GM18867 (cell line): ENCODE data around the gene ENOX1.
A peak's percentile ranks its signal among the peaks of the same experiment; 100 is the strongest.

Experiments
- ATAC-seq: cut with Tn5 transposase; IDR thresholded peaks from one replicate; pipeline ENCODE4 v1.9.1; 2021; ENCODE audit warnings: mild to moderate bottlenecking, moderate library complexity; ENCODE audit not compliant: unreplicated experiment

Gene ENOX1

DNA sequence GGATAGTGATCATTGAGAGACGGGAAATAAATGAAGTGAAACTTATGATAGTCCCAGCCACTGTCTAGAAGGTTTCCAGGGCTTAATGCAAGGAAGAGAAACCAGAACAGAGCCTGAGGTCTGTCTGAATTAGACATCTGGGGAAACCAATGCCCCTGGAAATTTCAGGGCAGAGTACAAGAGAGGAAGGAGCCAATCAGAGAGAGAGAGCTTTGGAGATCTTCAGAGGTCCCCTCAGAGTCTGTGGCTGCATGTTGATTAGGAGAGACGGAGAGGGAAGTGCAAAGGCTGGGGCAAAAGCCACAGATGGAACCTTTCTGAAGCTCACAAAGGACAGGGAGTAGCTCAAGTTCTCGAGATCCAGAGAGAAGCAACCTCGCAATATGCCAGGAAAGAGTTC is 385.4 kb downstream of the ENOX1 start:
- ATAC-seq: no peak

GRCh38 chr13:43397111-43397510 is 389.7 kb downstream of the ENOX1 start:
- no peak for ATAC-seq

DNA sequence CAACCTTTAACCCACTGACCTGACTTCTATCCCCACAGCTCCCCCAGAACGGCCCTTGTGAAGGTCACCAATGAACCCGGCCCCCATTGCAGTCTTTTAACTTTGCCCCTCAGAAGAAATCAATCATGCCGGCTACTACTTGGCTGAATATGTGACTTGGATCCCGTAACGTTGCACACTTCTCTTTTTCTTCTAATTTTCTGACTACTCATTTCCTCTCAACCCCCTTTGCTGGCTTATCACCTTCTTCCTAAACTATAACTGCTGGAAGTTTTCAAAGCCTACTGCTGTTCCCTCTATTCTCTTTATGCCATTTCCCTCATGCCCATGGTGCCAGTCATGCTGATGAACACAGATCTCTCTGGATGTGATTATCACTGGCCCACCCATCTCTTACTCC is 395.7 kb downstream of the ENOX1 start:
- ATAC-seq: peak; percentile 13

GRCh38 chr13:43390619-43391018 is 396.2 kb downstream of the ENOX1 start:
- peak; percentile 63 for ATAC-seq

GRCh38 chr13:43389983-43390382 is 396.8 kb downstream of the ENOX1 start:
- ATAC-seq: peak; percentile 23

- no peak for ATAC-seq
Measured at GRCh38 chr13:43389573-43389972, 397.2 kb downstream of the ENOX1 start.

- no peak for ATAC-seq
Measured at GRCh38 chr13:43388282-43389034, 398.3 kb downstream of the ENOX1 start.

GRCh38 chr13:43387880-43388279 is 398.9 kb downstream of the ENOX1 start:
- no peak for ATAC-seq

- ATAC-seq: no peak
Measured at GRCh38 chr13:43383498-43384165, 403.1 kb downstream of the ENOX1 start.

- ATAC-seq: no peak
Measured at GRCh38 chr13:43379738-43380137, 407.0 kb downstream of the ENOX1 start.

DNA sequence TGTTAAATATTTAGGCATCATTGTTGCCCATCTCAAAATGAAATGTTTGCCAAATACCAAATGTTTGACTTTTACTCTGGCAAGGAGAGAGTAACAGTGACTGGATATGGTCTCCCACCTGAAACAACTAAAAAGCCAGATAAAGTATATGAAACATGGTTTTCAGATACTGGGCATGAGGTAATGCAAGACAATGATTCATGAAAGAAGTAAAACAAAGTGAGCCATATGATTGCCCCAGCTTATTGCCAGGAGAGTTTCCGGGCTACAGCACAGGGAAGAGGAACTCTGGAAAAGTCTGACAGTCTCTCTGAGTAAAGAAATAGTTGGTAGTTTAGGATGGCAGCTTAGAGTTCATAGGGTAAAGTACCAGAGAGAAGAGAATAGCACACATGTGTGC is 408.8 kb downstream of the ENOX1 start:
- ATAC-seq: no peak

GRCh38 chr13:43377149-43377548 is 409.6 kb downstream of the ENOX1 start:
- no peak for ATAC-seq

- no peak for ATAC-seq
Measured at GRCh38 chr13:43376596-43376995, 410.2 kb downstream of the ENOX1 start.

DNA sequence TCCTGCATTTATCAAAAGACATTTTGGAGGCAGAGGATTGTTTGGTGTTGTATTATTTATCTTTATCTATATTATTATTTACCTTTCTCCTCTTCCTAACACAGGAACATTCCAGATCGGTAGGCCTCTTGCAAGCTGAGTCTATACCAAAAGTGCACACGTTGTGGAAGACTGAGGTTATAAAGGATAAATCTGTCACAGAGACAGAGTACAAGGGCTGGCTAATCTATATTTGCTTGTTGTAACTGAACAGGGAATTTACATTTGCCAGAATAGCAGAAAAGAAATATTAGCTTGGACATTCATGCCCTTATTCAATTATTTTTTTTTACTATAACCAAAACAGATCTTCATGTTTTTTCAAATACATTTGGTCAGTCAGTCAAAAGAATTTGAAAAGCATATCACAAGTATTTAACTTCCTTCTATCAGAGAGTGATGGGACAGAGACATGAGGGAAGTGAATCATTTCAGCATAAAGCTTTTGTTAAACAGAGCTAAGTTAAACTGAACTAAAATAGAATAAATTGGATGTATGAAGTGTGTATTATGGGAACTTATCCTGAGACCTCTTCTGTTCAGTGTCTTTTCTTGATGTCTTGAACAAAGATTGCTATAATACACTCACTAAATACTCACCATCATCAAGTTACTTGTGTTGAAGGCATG is 410.8 kb downstream of the ENOX1 start:
- ATAC-seq: no peak

DNA sequence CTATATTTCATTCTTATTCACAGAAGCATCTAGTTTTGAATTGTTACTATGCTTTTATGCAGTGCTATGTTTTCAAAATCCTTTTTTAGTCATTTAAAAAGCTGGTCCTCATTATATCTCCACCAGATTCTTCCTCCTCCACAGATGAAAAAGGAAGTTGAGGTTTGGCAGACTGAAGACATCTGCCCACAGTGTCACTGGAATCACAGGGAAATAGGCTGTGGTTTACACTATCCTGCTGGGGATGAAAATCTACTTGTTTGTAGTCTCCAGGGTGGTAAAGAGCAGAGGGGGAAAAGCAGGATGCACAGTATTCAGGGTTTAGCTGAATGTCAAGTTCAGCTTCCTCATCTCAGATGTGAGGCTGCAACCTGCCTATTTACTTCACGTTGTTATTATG is 412.2 kb downstream of the ENOX1 start:
- ATAC-seq: no peak

- ATAC-seq: no peak
Measured at GRCh38 chr13:43373400-43373799, 413.4 kb downstream of the ENOX1 start.

DNA sequence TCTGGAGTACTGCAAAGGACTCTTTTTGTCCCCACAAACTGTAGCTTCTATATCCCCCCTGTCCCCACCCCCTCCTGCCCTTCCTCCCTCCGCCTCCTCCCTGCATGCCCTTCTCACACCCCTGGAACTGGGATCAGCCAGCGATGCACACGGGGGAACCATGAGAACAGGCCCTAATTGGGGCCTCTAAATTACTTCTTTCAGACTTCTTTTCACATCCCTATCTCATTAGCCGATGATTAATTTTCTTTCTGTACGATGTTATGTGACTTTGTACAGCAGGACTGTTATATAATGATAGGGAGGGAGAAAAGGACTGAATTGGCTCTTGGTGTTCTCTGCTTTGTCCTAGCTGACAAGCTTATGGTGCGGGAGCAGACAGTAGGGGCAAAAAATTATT is 415.9 kb downstream of the ENOX1 start:
- no peak for ATAC-seq

DNA sequence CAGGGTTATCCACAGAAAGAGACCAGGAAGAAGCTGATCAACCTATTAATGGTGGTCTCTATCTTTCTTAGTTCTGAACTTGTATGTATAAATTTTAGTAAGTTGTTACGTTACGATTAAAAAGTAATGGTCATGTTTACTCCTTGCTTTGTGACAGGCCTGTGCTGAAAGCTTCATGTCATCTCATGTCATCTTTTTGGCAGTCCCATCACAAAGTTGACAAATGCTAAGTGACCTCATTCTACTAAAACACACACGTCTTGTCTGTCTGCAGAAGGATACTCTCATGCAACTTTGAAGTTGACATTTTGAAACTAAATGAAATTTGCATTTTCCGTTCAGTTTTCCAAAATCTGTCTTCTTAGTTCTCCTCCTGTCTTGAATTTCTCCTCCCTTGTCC is 417.5 kb downstream of the ENOX1 start:
- ATAC-seq: no peak

DNA sequence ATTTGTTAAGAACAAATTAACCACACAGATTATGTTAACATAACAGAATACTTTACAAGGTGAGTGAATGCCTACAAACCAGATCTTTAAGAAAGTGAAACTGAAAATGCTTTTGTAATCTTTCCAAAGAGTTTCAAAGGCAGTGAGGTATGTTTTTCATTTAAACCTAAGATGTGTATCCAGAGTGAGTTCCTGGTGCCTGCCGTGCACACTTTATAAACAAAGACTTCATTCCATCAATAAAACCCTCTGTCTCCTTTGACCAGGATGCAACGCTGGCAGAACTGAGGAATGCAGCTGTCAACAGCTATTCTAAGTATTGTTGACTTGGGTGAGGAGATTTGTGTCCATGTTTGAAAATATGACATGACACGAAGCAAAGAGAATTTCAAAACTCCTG is 418.8 kb downstream of the ENOX1 start:
- peak; percentile 63 for ATAC-seq

GRCh38 chr13:43365039-43365344 is 421.8 kb downstream of the ENOX1 start:
- no peak for ATAC-seq

GRCh38 chr13:43364210-43365038 is 422.3 kb downstream of the ENOX1 start:
- ATAC-seq: no peak
